Neural cell (in vitro differentiated cells): ENCODE data around the gene GRIP1.

Source experiments
- CTCF ChIP-seq: fragments of 450-650 bp; IDR thresholded peaks from 2 replicates; pipeline ENCODE4 v1.5.1; 2014; ENCODE audit warnings: antibody characterized with exemption, mild to moderate bottlenecking, moderate library complexity; ENCODE audit not compliant: poor library complexity, severe bottlenecking
- EZH2 ChIP-seq: fragments of 200-600, 300-800 bp; shearing (Covaris generic), sonication (generic); IDR thresholded peaks from 2 replicates; pipeline ENCODE4 v1.6.1; 2014; ENCODE audit warnings: antibody characterized with exemption, low read length, borderline replicate concordance, mild to moderate bottlenecking; ENCODE audit not compliant: insufficient read depth, poor library complexity, severe bottlenecking
- MXI1 ChIP-seq: fragments of 450-650 bp; conservative IDR thresholded peaks from 2 replicates; pipeline ENCODE4 v1.6.1; 2014; ENCODE audit warnings: antibody characterized with exemption, mild to moderate bottlenecking; ENCODE audit not compliant: poor library complexity, severe bottlenecking
- TF ChIP-seq, protein P1 (sequence below): IDR thresholded peaks from 2 replicates; pipeline ENCODE4 v1.6.1; 2012; ENCODE audit warnings: borderline replicate concordance

GRCh38 chr12:66399911-66400306 is 279.0 kb downstream of the GRIP1 start:
- TF ChIP-seq CTCF = no peak
- TF ChIP-seq MXI1 = no peak
- TF ChIP-seq, protein P1, sequence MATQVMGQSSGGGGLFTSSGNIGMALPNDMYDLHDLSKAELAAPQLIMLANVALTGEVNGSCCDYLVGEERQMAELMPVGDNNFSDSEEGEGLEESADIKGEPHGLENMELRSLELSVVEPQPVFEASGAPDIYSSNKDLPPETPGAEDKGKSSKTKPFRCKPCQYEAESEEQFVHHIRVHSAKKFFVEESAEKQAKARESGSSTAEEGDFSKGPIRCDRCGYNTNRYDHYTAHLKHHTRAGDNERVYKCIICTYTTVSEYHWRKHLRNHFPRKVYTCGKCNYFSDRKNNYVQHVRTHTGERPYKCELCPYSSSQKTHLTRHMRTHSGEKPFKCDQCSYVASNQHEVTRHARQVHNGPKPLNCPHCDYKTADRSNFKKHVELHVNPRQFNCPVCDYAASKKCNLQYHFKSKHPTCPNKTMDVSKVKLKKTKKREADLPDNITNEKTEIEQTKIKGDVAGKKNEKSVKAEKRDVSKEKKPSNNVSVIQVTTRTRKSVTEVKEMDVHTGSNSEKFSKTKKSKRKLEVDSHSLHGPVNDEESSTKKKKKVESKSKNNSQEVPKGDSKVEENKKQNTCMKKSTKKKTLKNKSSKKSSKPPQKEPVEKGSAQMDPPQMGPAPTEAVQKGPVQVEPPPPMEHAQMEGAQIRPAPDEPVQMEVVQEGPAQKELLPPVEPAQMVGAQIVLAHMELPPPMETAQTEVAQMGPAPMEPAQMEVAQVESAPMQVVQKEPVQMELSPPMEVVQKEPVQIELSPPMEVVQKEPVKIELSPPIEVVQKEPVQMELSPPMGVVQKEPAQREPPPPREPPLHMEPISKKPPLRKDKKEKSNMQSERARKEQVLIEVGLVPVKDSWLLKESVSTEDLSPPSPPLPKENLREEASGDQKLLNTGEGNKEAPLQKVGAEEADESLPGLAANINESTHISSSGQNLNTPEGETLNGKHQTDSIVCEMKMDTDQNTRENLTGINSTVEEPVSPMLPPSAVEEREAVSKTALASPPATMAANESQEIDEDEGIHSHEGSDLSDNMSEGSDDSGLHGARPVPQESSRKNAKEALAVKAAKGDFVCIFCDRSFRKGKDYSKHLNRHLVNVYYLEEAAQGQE = no peak
- no peak for TF ChIP-seq EZH2
